PC-9 (cell line): Measurements from ENCODE around the gene USH1G.

Experiments used
- CTCF ChIP-seq: fragments of 200-600 bp; sonication (generic); conservative IDR thresholded peaks from 2 replicates; pipeline ENCODE4 v1.6.1; 2017; ENCODE audit warnings: mixed run types, antibody characterized with exemption, mild to moderate bottlenecking, moderate library complexity
- EZH2 ChIP-seq: fragments of 200-600 bp; sonication (generic); IDR thresholded peaks from 2 replicates; pipeline ENCODE4 v1.8.0; 2017; ENCODE audit warnings: antibody characterized with exemption, low read depth

- TF ChIP-seq EZH2 (no peak), CTCF (no peak)
These were observed 32.5 kb downstream of the USH1G start for GRCh38 chr17:74890554-74890953.
